DOHH2 (cell line): ENCODE results near the gene IL1RAPL1.

Source experiments
- H3F3A ChIP-seq: fragments of 200-600 bp; sonication (generic), shearing (Covaris generic); 2 replicates; pipeline ENCODE4 v1.6.0; 2016; ENCODE audit warnings: antibody characterized with exemption, mild to moderate bottlenecking; ENCODE audit not compliant: control insufficient read depth, insufficient read depth
- H3K27ac ChIP-seq: fragments of 200-600 bp; sonication (generic); 2 replicates; pipeline ENCODE4 v1.5.1; 2014; ENCODE audit warnings: low read depth, mild to moderate bottlenecking, low read length, moderate library complexity
- H3K27me3 ChIP-seq: fragments of 200-600 bp; sonication (generic); 2 replicates; pipeline ENCODE4 v1.6.1; 2014; ENCODE audit warnings: mild to moderate bottlenecking, low read length, mixed read lengths; ENCODE audit not compliant: control insufficient read depth
- H3K36me3 ChIP-seq: fragments of 200-600 bp; sonication (generic); 2 replicates; pipeline ENCODE4 v1.6.1; 2014; ENCODE audit warnings: mild to moderate bottlenecking, low read length, moderate library complexity, mixed read lengths; ENCODE audit not compliant: control insufficient read depth
- H3K4me1 ChIP-seq: fragments of 200-600 bp; sonication (generic); 2 replicates; pipeline ENCODE4 v1.6.1; 2014; ENCODE audit warnings: mild to moderate bottlenecking, low read length, mixed read lengths; ENCODE audit not compliant: control insufficient read depth
- H3K4me2 ChIP-seq: fragments of 200-600 bp; sonication (generic); 2 replicates; pipeline ENCODE4 v1.6.0; 2014; ENCODE audit warnings: mild to moderate bottlenecking, low read length, moderate library complexity
- H3K4me3 ChIP-seq: fragments of 200-600 bp; sonication (generic); 2 replicates; pipeline ENCODE4 v1.5.1; 2014; ENCODE audit warnings: mild to moderate bottlenecking, low read length, mixed read lengths
- H3K79me2 ChIP-seq: fragments of 200-600 bp; sonication (generic); 2 replicates; pipeline ENCODE4 v1.6.1; 2014; ENCODE audit warnings: mild to moderate bottlenecking, low read length, mixed read lengths; ENCODE audit not compliant: control insufficient read depth
- H3K9me2 ChIP-seq: fragments of 200-600 bp; sonication (generic); replicated peaks from 2 replicates; pipeline ENCODE4 v1.6.1; 2014; ENCODE audit warnings: mild to moderate bottlenecking, low read length, mixed read lengths; ENCODE audit not compliant: control insufficient read depth
- H3K9me3 ChIP-seq: fragments of 200-600 bp; sonication (generic); 2 replicates; pipeline ENCODE4 v1.6.1; 2014; ENCODE audit warnings: antibody characterized with exemption, low read length, mixed read lengths; ENCODE audit not compliant: control insufficient read depth, insufficient read depth
- H4K20me1 ChIP-seq: fragments of 200-600 bp; sonication (generic); 2 replicates; pipeline ENCODE4 v1.6.0; 2014; ENCODE audit warnings: low read depth, mild to moderate bottlenecking, antibody characterized with exemption, low read length, moderate library complexity; ENCODE audit not compliant: control insufficient read depth, insufficient read depth
- CTCF ChIP-seq: fragments of 200-600 bp; sonication (generic); IDR thresholded peaks from one replicate; pipeline ENCODE4 v1.5.1; 2014; ENCODE audit warnings: antibody characterized with exemption, mild to moderate bottlenecking, low read depth, low read length; ENCODE audit not compliant: poor library complexity, severe bottlenecking
- EZH2phosphoT487 ChIP-seq: fragments of 200-600 bp; sonication (generic); IDR thresholded peaks from 2 replicates; pipeline ENCODE4 v1.6.1; 2017; ENCODE audit warnings: borderline replicate concordance, mild to moderate bottlenecking, antibody characterized with exemption, low read length, moderate library complexity, mixed read lengths

The IL1RAPL1 gene

GRCh38 chrX:29432534-29432933 is 845.3 kb downstream of the IL1RAPL1 start:
- Histone ChIP-seq H4K20me1 (no peaks in the 10 kb centered on the region), H3K4me3 (no peak overlapping the region), H3K9me2 (no peaks in the 10 kb centered on the region), H3K4me2 (no peak overlapping the region), H3K27ac (no peak overlapping the region), H3K4me1 (no peaks in the 10 kb centered on the region), H3F3A (no peaks in the 10 kb centered on the region), H3K27me3 (no peaks in the 10 kb centered on the region), H3K79me2 (no peaks in the 10 kb centered on the region), H3K36me3 (no peaks in the 10 kb centered on the region), H3K9me3 (no peaks in the 10 kb centered on the region)
- TF ChIP-seq EZH2phosphoT487, result no peak
- TF ChIP-seq CTCF, result no peak

GRCh38 chrX:29434939-29435338 is 847.7 kb downstream of the IL1RAPL1 start:
- H4K20me1 ChIP-seq, result no peaks in the 10 kb centered on the region
- no peaks in the 10 kb centered on the region for H3K27me3 ChIP-seq
- H3K4me2 ChIP-seq, result no peak overlapping the region
- no peaks in the 10 kb centered on the region for H3K36me3 ChIP-seq
- no peaks in the 10 kb centered on the region for H3K9me2 ChIP-seq
- no peaks in the 10 kb centered on the region for H3K79me2 ChIP-seq
- no peak overlapping the region for H3K4me3 ChIP-seq
- no peaks in the 10 kb centered on the region for H3K4me1 ChIP-seq
- H3K9me3 ChIP-seq, result no peaks in the 10 kb centered on the region
- H3K27ac ChIP-seq, result no peak overlapping the region
- TF ChIP-seq EZH2phosphoT487 (no peak), CTCF (no peak)
- no peaks in the 10 kb centered on the region for H3F3A ChIP-seq

- TF ChIP-seq EZH2phosphoT487 (no peak), CTCF (no peak)
Observed at GRCh38 chrX:29435396-29435795, 848.1 kb downstream of the IL1RAPL1 start.

GRCh38 chrX:29447867-29448266 is 860.6 kb downstream of the IL1RAPL1 start:
- no peak overlapping the region for H3K4me3 ChIP-seq
- H3K9me3 ChIP-seq, result no peaks in the 10 kb centered on the region
- H3K9me2 ChIP-seq, result no peaks in the 10 kb centered on the region
- H3K4me2 ChIP-seq, result no peak overlapping the region
- no peaks in the 10 kb centered on the region for H3K4me1 ChIP-seq
- H4K20me1 ChIP-seq, result no peaks in the 10 kb centered on the region
- no peak overlapping the region for H3K27ac ChIP-seq
- TF ChIP-seq CTCF (no peak), EZH2phosphoT487 (no peak)
- no peaks in the 10 kb centered on the region for H3K27me3 ChIP-seq
- H3F3A ChIP-seq, result no peaks in the 10 kb centered on the region
- H3K79me2 ChIP-seq, result no peaks in the 10 kb centered on the region
- no peaks in the 10 kb centered on the region for H3K36me3 ChIP-seq

More at GRCh38 chrX:29435396-29435795, 848.1 kb downstream of the IL1RAPL1 start:
- no peaks in the 10 kb centered on the region for H3K9me3 ChIP-seq
- H3K27me3 ChIP-seq, result no peaks in the 10 kb centered on the region
- no peaks in the 10 kb centered on the region for H3K36me3 ChIP-seq
- no peaks in the 10 kb centered on the region for H3K4me1 ChIP-seq
- H3K4me2 ChIP-seq, result no peak overlapping the region
- no peaks in the 10 kb centered on the region for H3K79me2 ChIP-seq
- H3K27ac ChIP-seq, result no peak overlapping the region
- H4K20me1 ChIP-seq, result no peaks in the 10 kb centered on the region
- no peak overlapping the region for H3K4me3 ChIP-seq
- H3K9me2 ChIP-seq, result no peaks in the 10 kb centered on the region
- H3F3A ChIP-seq, result no peaks in the 10 kb centered on the region
